ENCODE results near the gene FASTK.

FASTK gene

GRCh38 chr7:151125846-151126481 lies 45.4 kb upstream of the FASTK start:
- peak overlapping the region; percentile 49 for H3K4me3 ChIP-seq (ENCODE audit: low read depth, low read length)
- TF ChIP-seq, protein P1, sequence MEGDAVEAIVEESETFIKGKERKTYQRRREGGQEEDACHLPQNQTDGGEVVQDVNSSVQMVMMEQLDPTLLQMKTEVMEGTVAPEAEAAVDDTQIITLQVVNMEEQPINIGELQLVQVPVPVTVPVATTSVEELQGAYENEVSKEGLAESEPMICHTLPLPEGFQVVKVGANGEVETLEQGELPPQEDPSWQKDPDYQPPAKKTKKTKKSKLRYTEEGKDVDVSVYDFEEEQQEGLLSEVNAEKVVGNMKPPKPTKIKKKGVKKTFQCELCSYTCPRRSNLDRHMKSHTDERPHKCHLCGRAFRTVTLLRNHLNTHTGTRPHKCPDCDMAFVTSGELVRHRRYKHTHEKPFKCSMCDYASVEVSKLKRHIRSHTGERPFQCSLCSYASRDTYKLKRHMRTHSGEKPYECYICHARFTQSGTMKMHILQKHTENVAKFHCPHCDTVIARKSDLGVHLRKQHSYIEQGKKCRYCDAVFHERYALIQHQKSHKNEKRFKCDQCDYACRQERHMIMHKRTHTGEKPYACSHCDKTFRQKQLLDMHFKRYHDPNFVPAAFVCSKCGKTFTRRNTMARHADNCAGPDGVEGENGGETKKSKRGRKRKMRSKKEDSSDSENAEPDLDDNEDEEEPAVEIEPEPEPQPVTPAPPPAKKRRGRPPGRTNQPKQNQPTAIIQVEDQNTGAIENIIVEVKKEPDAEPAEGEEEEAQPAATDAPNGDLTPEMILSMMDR (IDR thresholded peaks at IDR 0.05; ENCODE audit: control insufficient read depth, extremely low read depth, insufficient read depth) = no peak
- no peak for DNase-seq (ENCODE audit: low read depth)

- H3K4me3 ChIP-seq (ENCODE audit: low read depth, low read length) = peak overlapping the region; percentile 49
- no peak for DNase-seq (ENCODE audit: low read depth)
- TF ChIP-seq, protein P1 (IDR thresholded peaks at IDR 0.05; ENCODE audit: control insufficient read depth, extremely low read depth, insufficient read depth) = no peak
These were observed 44.8 kb upstream of the FASTK start for GRCh38 chr7:151125470-151125845.

DNA sequence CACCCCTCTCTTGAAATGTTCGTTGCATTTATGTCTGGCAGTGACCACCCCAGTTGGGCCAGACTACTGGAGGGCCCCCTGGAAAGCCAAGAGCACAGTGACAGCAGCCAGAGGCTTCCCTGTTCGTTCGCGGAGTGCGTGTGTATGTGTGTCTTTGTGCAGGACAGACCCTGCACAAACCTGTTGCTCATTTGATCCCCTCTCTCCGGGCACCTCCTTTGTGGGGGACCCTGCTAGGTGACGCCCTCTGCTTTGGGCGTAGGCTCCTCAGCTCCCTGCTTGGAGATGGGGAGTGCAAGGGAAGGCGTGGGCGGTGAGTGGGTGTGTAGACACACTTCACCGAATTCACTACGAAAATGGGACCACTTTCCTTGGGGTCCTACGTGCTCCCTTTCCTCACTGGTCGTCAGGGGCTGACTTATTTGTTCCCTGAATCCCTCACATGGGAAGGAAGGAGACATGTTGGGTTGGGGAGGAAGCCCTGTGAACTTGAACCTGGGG lies 44.3 kb upstream of the FASTK start:
- TF ChIP-seq, protein P1 (IDR thresholded peaks at IDR 0.05; ENCODE audit: control insufficient read depth, extremely low read depth, insufficient read depth) = no peak
- no peak for DNase-seq (ENCODE audit: low read depth)

GRCh38 chr7:151124481-151124880 lies 43.9 kb upstream of the FASTK start:
- TF ChIP-seq, protein P1 (IDR thresholded peaks at IDR 0.05; ENCODE audit: control insufficient read depth, extremely low read depth, insufficient read depth) = no peak
- DNase-seq (ENCODE audit: low read depth) = no peak

More for the DNA sequence above, 44.3 kb upstream of the FASTK start:
- peak overlapping the region; percentile 49 for H3K4me3 ChIP-seq (ENCODE audit: low read depth, low read length)

GRCh38 chr7:151123822-151124464 lies 43.3 kb upstream of the FASTK start:
- peak; percentile 61 for DNase-seq (ENCODE audit: low read depth)
- TF ChIP-seq, protein P1 (IDR thresholded peaks at IDR 0.05; ENCODE audit: control insufficient read depth, extremely low read depth, insufficient read depth) = peak; percentile 100
- H3K4me3 ChIP-seq (ENCODE audit: low read depth, low read length) = no peak overlapping the region

More at GRCh38 chr7:151124481-151124880, 43.9 kb upstream of the FASTK start:
- no peak overlapping the region for H3K4me3 ChIP-seq (ENCODE audit: low read depth, low read length)

GRCh38 chr7:151123158-151123821 lies 42.7 kb upstream of the FASTK start:
- no peak overlapping the region for H3K4me3 ChIP-seq (ENCODE audit: low read depth, low read length)
- TF ChIP-seq, protein P1 (IDR thresholded peaks at IDR 0.05; ENCODE audit: control insufficient read depth, extremely low read depth, insufficient read depth) = no peak
- DNase-seq (ENCODE audit: low read depth) = no peak
